GM12865 (cell line): ENCODE measurements around the gene SDCCAG8.

ENCODE experiments used
- DNase-seq: peaks from one replicate; pipeline ENCODE4 v3.0.0; 2010; ENCODE audit warnings: low read depth
- H3K4me3 ChIP-seq: 2 replicates; pipeline ENCODE4 v1.5.1; 2011; ENCODE audit warnings: mild to moderate bottlenecking, low read depth, low read length, control low read depth
- CTCF ChIP-seq: IDR thresholded peaks from 2 replicates; pipeline ENCODE4 v1.5.1; 2011; ENCODE audit warnings: low read length, control low read depth, low read depth, inconsistent platforms; ENCODE audit not compliant: insufficient read depth; ENCODE audit errors: missing control alignments

The SDCCAG8 gene

DNA sequence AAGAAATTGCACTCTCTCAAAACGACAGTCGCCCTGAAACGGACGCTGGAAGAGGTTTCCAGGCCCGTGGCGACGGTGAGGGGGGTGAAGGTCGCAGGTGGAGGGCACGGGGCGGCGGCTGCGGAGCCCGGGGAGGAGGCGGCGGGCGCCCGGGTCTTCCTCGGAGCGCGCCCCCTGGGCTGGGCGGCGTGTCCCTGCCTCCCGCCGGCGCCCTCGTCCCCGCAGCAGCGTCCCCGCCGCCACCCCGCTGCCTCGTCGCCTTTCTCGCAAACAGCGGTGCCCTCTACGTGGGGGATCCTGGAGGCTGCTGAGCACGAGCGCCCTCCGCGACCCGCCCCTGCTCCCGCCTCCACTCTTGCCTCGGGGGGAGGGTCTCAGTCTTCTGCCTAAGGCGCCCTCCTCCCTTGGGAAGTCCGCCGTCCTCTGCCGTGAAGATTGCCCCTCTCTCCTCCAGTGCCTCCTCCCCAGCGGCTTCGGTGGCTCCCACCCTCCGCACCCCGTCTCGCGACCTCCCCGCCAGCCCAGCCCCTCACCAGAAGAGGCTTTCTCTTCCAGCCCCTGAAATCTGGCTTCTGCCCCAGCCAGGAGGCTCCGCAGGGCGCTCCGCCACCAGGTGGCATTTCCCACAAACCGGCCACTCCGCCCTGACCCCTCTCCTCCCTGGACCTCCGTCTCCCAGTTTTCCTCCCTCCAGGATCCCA is 227.4 kb downstream of the SDCCAG8 start:
- no peak for TF ChIP-seq CTCF
- H3K4me3 ChIP-seq, result no peak overlapping the region
- no peak for DNase-seq

GRCh38 chr1:243483952-243484351 is 228.1 kb downstream of the SDCCAG8 start:
- DNase-seq, result no peak
- no peak for TF ChIP-seq CTCF

GRCh38 chr1:243487036-243487648 is 231.3 kb downstream of the SDCCAG8 start:
- no peak overlapping the region for H3K4me3 ChIP-seq
- TF ChIP-seq CTCF, result no peak

More at GRCh38 chr1:243483952-243484351, 228.1 kb downstream of the SDCCAG8 start:
- no peak overlapping the region for H3K4me3 ChIP-seq

DNA sequence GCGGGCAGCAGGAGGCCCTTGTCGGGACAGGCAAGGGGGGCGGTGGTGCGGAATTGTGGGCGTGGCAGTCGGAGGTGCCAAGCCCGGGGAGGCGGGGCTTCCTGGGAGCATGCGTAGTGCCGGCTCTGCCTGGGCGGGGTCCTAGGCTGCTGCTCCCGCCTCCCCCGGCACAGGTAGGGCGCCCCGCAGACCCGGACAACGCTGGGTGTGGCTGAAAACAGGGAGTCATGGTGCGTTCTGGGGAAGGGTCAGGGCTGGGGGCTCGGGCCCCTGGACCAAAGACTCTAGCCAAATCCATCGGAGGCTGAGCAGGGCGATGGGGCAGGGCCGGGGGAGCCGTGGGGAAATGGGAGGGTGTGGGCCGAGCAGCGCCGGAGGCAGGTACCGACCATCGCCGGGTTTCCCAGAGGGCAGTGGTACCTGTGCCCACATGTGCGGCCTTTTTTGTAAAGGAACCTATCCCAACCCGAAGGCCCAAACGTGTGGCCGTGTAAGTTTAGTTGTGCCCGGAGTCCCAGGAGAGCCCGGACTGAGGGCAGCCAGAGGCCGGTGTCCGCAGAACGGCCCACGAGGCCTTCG is 231.9 kb downstream of the SDCCAG8 start:
- H3K4me3 ChIP-seq, result no peak overlapping the region
- no peak for TF ChIP-seq CTCF
- DNase-seq, result no peak

More at GRCh38 chr1:243487036-243487648, 231.3 kb downstream of the SDCCAG8 start:
- DNase-seq, result no peak

- TF ChIP-seq CTCF, result no peak
These were observed 232.8 kb downstream of the SDCCAG8 start for GRCh38 chr1:243488459-243489157.

DNA sequence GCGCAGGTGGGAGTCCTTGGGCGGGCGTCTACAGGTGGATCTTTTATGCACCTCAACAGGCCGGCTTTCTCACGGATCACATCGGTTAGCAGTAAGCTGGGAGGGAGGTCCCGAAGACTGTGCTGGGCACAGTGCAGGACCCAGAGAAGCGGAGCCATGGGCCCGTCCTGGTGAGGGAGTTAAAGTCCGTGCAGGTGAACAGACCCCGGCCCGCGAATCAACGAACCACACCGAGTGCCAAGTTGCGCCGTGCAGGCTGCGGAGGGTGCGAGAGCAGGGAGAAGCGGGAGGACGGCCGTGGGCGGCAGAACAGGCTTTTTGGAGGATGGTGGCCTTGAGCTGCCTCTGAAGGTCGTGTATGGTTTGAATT is 233.3 kb downstream of the SDCCAG8 start:
- no peak for DNase-seq
- no peak overlapping the region for H3K4me3 ChIP-seq
- no peak for TF ChIP-seq CTCF

More at GRCh38 chr1:243488459-243489157, 232.8 kb downstream of the SDCCAG8 start:
- no peak for DNase-seq
- no peak overlapping the region for H3K4me3 ChIP-seq
